ENCODE results near the gene CACNG3. TPM values are rescaled to one million over a fixed set of nuclear protein-coding genes. Genes with fewer than 3 reads are reported as not detected.

Gene CACNG3
- total and polyA plus RNA-seq, 2 of the 13 experiments (the other 11 are each of a cell fraction or from before 2014, with no cell fraction given): not detected

DNA sequence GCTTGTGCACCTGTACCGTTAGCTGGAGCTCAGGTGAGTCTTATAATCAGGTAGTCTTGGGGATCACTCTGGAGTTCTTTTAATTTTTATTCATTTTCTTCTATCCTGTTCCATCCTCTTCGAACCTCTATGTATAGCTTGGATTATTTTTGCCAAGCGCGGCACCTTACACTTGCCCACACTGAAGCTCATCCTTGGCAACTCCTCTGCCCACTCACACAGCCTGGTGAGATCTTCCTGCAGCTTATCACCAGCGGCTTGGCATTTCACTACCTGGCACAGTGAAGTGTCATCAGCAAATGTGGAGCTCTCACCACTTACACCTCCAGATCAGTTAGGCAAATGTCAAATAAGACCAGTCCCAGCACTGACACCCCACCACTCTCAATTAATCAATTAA is 116.7 kb downstream of the CACNG3 start:
- no peak overlapping the region for H3K4me2 ChIP-seq (ENCODE audit: low read depth, low read length)
- FAIRE-seq (no peak), DNase-seq (ENCODE audit: low spot score) (no peak), ATAC-seq (no peak)
- no peaks in the 10 kb centered on the region for H4K20me1 ChIP-seq (ENCODE audit: insufficient read depth, low read length)
- no peak overlapping the region for H3K4me3 ChIP-seq (replicated peaks in 1 of 3; ENCODE audit: insufficient read depth in 1 of 3, low read depth in 2 of 3, low read length in 3 of 3)
- CTCF ChIA-PET (ENCODE audit: low intra/inter-chr PET ratio, low total read pairs): no interaction called here
- TF ChIP-seq NCOA1 (CRISPR knock-in tag; IDR thresholded peaks at IDR 0.05) (no peak), ZFP62 (CRISPR knock-in tag; IDR thresholded peaks at IDR 0.05) (no peak), ZNF367 (CRISPR knock-in tag; IDR thresholded peaks at IDR 0.05; ENCODE audit: borderline replicate concordance) (no peak), SP5 (CRISPR knock-in tag; IDR thresholded peaks at IDR 0.05; ENCODE audit: borderline replicate concordance, low read depth) (no peak), MEF2D (CRISPR knock-in tag; IDR thresholded peaks at IDR 0.05) (no peak), ZFYVE20 (CRISPR knock-in tag; IDR thresholded peaks at IDR 0.05; ENCODE audit: borderline replicate concordance, low read depth) (no peak), HMGA1 (CRISPR knock-in tag; conservative IDR thresholded peaks at IDR 0.05) (no peak), PLRG1 (conservative IDR thresholded peaks at IDR 0.05) (no peak), EHMT2 (IDR thresholded peaks at IDR 0.05; ENCODE audit: borderline replicate concordance, low read depth, low read length) (no peak)
- TF ChIP-seq, protein P1, sequence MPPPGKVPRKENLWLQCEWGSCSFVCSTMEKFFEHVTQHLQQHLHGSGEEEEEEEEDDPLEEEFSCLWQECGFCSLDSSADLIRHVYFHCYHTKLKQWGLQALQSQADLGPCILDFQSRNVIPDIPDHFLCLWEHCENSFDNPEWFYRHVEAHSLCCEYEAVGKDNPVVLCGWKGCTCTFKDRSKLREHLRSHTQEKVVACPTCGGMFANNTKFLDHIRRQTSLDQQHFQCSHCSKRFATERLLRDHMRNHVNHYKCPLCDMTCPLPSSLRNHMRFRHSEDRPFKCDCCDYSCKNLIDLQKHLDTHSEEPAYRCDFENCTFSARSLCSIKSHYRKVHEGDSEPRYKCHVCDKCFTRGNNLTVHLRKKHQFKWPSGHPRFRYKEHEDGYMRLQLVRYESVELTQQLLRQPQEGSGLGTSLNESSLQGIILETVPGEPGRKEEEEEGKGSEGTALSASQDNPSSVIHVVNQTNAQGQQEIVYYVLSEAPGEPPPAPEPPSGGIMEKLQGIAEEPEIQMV (CRISPR knock-in tag; IDR thresholded peaks at IDR 0.05; ENCODE audit: low read depth): no peak
- TF ChIP-seq, protein P2, sequence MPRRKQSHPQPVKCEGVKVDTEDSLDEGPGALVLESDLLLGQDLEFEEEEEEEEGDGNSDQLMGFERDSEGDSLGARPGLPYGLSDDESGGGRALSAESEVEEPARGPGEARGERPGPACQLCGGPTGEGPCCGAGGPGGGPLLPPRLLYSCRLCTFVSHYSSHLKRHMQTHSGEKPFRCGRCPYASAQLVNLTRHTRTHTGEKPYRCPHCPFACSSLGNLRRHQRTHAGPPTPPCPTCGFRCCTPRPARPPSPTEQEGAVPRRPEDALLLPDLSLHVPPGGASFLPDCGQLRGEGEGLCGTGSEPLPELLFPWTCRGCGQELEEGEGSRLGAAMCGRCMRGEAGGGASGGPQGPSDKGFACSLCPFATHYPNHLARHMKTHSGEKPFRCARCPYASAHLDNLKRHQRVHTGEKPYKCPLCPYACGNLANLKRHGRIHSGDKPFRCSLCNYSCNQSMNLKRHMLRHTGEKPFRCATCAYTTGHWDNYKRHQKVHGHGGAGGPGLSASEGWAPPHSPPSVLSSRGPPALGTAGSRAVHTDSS (CRISPR knock-in tag; conservative IDR thresholded peaks at IDR 0.05): no peak
- TF ChIP-seq, protein P3, sequence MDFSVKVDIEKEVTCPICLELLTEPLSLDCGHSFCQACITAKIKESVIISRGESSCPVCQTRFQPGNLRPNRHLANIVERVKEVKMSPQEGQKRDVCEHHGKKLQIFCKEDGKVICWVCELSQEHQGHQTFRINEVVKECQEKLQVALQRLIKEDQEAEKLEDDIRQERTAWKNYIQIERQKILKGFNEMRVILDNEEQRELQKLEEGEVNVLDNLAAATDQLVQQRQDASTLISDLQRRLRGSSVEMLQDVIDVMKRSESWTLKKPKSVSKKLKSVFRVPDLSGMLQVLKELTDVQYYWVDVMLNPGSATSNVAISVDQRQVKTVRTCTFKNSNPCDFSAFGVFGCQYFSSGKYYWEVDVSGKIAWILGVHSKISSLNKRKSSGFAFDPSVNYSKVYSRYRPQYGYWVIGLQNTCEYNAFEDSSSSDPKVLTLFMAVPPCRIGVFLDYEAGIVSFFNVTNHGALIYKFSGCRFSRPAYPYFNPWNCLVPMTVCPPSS (IDR thresholded peaks at IDR 0.05): no peak
- no peak overlapping the region for H3K9ac ChIP-seq (ENCODE audit: insufficient read depth, low read depth, low read length)
- no peak overlapping the region for H2AFZ ChIP-seq (ENCODE audit: low read length)
- H3K9me3 ChIP-seq (ENCODE audit: low read length): peaks cover 9% of the 10 kb centered on the region
- H3K27ac ChIP-seq (ENCODE audit: extremely low read length, insufficient read depth, low read length): no peak overlapping the region
- intact Hi-C loops (cut with micrococcal nuclease; ENCODE audit: unreplicated experiment) (no loop called here), in situ Hi-C loops (cut with HindIII; ENCODE audit: extremely low pct_ligation_motif_present, low pct_unique_long_range_greater_than_20kb) (no loop called here)
- peaks cover 0 to 16% of the 10 kb centered on the region in 2 experiments; a peak in 3 of 5 replicates for H3K27me3 ChIP-seq (ENCODE audit: control insufficient read depth in 1 of 2, insufficient read depth in 2 of 2, low read length in 2 of 2)
- WGBS (ENCODE audit: low lambda C conversion rate): 41% methylated on average over 5 of the region's 5 CpGs
- H3K4me1 ChIP-seq (ENCODE audit: insufficient read depth, low read length): no peaks in the 10 kb centered on the region
- H3K36me3 ChIP-seq (replicated peaks in 1 of 2; ENCODE audit: control insufficient read depth in 1 of 2, insufficient read depth in 2 of 2, low read length in 2 of 2): no peaks in the 10 kb centered on the region
- no peaks in the 10 kb centered on the region for H3K79me2 ChIP-seq (ENCODE audit: insufficient read depth, low read length)
- no TSS peak for BruUV-seq (replicated peaks)
- POLR2A ChIA-PET: no interaction called here
